GM10266 (cell line): Measurements from ENCODE around the gene TMEM150A.

Experiments used
- DNase-seq: peaks from one replicate; pipeline ENCODE4 v3.0.0; 2012; ENCODE audit errors: extremely low spot score
- TF ChIP-seq, protein P1 (sequence below): IDR thresholded peaks from 2 replicates; pipeline ENCODE4 v1.5.1; 2012; ENCODE audit warnings: mild to moderate bottlenecking, low read depth; ENCODE audit not compliant: control insufficient read depth, insufficient read depth; ENCODE audit errors: missing control alignments

TMEM150A gene, protein sequence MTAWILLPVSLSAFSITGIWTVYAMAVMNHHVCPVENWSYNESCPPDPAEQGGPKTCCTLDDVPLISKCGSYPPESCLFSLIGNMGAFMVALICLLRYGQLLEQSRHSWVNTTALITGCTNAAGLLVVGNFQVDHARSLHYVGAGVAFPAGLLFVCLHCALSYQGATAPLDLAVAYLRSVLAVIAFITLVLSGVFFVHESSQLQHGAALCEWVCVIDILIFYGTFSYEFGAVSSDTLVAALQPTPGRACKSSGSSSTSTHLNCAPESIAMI

DNA sequence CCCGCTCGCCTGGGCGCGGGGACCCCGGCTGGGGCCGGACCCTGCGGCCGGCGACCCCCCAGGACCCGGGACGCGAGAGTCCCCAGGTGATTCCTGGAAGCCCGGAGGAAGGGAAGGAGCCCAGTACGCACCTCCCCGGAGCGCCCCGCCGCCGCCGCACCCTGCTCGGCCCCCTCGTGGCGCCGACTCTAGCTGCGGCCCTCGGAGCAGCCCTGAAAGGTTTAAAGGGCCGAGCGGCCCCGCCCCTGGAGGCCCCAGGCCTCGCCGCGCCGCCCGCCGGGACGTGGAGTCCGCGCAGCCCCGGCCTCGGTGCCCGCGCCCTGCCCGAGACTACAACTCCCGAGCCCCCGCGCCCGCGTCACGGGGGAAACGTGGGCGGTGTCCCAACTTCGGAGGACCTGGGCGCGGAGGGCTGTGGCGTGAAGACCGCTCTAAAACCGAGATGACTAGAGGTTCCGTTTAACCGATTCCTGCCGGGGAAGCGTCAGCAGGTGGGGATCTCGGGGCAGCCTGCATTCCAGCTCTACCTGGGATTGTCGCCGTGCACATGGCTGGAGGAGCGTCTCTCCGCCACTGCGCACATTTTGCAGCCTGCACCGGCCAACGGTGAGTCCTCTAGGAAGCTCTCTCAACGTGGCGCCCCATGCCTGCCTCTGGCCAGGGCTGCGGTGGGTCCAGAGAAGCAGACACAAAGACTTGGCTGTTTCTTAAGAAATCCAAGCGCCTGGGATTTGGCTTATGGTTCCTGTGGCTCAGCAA lies at the start of gene TMEM150A:
TMEM150A (minus strand) TSS at position 223 of the 759 bp plus-strand sequence. CDS start 750 bp downstream, outside the sequence.
- TF ChIP-seq, protein P1, sequence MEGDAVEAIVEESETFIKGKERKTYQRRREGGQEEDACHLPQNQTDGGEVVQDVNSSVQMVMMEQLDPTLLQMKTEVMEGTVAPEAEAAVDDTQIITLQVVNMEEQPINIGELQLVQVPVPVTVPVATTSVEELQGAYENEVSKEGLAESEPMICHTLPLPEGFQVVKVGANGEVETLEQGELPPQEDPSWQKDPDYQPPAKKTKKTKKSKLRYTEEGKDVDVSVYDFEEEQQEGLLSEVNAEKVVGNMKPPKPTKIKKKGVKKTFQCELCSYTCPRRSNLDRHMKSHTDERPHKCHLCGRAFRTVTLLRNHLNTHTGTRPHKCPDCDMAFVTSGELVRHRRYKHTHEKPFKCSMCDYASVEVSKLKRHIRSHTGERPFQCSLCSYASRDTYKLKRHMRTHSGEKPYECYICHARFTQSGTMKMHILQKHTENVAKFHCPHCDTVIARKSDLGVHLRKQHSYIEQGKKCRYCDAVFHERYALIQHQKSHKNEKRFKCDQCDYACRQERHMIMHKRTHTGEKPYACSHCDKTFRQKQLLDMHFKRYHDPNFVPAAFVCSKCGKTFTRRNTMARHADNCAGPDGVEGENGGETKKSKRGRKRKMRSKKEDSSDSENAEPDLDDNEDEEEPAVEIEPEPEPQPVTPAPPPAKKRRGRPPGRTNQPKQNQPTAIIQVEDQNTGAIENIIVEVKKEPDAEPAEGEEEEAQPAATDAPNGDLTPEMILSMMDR, result peak; percentile 1
- DNase-seq, result peak; percentile 96

DNA sequence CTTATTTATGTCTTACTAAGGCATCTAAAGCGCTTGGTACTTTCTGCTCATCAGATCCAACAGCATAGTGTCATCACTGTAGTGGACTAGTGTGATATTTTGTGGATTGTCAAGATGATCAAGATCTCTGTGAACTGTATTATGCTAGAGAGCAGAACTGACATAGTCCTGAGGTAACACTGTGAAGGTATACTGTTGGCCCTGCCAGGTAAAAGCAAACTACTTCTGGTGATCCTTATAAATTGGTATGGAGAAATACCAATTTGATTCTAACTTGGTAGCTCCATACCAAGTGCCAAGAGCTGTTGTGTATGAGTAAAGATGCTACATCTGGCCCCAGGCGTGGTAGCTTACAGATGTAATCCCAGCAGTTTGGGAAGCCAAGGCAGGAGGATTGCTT lies 49.6 kb upstream of the TMEM150A start:
- DNase-seq, result no peak
- TF ChIP-seq, protein P1, result no peak

DNA sequence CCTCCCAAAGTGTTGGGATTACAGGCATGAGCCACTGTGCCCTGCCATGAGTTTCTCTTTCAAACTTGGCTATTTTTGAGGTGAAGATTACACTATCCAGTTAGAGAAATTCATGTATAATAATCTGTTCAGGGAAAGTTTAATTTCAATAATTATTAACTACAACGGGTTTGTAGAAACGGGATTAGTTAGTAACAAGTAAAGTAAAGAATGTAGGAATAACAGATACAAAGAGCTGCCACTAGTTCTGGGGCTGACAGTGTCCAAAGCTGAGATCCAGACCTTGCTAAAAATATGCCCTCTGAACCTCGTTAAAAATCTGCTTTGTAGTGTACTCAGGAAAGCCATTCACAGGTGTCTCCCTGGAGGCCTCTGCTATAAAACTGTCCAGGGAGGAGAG lies 48.6 kb upstream of the TMEM150A start:
- DNase-seq, result no peak
- TF ChIP-seq, protein P1, result no peak

DNA sequence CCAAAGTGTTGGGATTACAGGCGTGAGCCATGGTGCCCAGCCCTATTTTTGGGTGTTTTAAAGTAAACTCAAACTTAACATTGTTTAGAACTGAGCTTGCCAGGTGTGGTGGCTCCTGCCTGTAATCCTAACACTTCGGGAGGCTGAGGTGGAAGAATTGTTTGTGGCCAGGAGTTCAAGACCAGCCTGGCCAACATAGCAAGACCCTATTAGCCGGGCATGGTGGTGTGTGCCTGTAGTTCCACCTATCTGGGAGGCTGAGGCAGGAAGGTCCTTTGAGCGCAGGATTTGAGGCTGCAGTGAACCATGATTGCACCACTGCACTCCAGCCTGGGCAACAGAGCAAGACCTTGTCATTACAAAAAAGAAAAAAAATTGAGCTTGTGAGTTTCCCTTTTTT lies 48.0 kb upstream of the TMEM150A start:
- DNase-seq, result no peak
- TF ChIP-seq, protein P1, result no peak

DNA sequence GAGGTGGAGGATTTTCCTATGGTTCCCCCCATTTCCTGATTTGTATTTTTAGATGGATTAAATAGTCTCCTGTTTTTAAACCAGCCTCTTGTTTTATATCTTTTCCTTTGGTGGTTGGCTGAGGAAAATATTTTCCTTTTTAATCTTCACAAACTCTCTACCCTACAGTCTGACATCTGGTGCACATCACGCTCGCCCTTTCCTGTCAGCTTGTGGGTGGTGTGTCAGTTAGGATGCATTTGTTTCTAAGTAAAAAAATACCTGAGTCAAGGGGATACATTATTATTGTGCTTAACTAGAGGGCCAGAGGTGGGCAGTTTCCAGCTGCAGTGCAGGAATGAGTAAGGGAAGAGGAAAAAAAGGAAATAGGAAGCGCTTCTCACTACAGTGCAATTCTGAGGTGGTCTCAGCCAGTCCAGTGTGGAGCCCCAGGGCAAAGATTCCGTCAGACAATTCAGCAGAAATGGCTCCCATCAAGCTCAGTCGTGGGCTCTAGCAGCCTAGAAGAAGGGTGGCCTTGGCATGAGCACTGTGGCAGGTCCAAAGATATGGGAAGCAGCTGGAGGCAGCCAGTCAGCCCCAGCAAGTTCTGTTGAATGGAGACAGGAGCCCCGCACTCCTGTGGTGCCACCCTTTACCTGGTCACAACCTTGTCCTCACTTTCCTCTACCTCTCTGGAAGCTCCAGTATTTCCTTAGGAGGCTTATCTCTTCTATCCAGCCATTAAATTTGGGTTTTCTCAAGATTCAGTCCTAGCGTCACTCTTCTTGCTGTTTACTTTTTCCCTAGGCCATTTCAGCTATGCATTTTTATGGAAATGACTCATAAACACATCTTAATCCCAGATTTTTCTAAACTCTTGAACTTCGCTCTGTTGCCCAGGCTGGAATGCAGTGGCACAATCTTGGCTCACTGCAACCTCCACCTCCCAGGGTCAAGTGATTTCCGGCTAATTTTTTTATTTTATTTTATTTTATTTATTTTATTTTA lies 47.0 kb upstream of the TMEM150A start:
- TF ChIP-seq, protein P1, result no peak

DNA sequence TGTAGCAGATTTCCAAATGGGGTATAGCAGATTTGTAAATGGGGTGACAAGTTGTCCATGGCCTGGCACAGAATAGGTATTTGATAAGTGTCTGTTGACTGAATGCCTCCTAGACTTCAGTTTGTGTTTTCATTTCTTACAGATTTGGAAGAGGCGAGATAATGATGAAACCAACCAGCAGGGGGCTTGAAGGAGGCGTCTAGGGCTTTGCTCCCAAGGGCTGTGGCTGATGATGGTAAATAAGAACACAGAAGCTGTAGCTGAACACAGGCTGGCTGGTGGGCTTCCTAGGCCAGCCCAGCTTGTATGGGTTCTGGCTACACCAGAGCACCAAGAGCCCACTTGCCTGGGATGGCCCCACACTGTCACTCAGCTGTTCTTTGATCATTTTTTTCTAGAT lies 46.1 kb upstream of the TMEM150A start:
- DNase-seq, result peak; percentile 30
- TF ChIP-seq, protein P1, result peak; percentile 36

More for the DNA sequence above, 47.0 kb upstream of the TMEM150A start:
- DNase-seq, result no peak
